GM18951 (cell line): Measurements from ENCODE around the gene PCLO.
"Not testable (repeated sequence)": the region's sequence is repeated elsewhere in the genome, so short reads cannot be mapped to it uniquely, and the experiment has no call there.

Experiments
- POLR2A ChIP-seq: IDR thresholded peaks from 4 replicates; pipeline ENCODE4 v1.6.1; 2011; ENCODE audit warnings: mild to moderate bottlenecking; ENCODE audit not compliant: insufficient read length, insufficient read depth; ENCODE audit errors: extremely low read depth
- in situ Hi-C: fragments of 300-500 bp; cut with MboI; formaldehyde crosslinking; loops from one replicate; pipeline ENCODE4 v1.12.0; 2022; ENCODE audit warnings: low sequenced_read_pairs, mixed read lengths, inconsistent platforms; ENCODE audit not compliant: unreplicated experiment

PCLO gene

GRCh38 chr7:83119026-83119382 lies 43.7 kb downstream of the PCLO start:
- in situ Hi-C loops = no loop called here
- no peak for TF ChIP-seq POLR2A

GRCh38 chr7:83118347-83119025 lies 44.2 kb downstream of the PCLO start:
- in situ Hi-C loops = no loop called here

GRCh38 chr7:83117466-83117865 lies 45.2 kb downstream of the PCLO start:
- no peak for TF ChIP-seq POLR2A
- in situ Hi-C loops = no loop called here

More at GRCh38 chr7:83118347-83119025, 44.2 kb downstream of the PCLO start:
- no peak for TF ChIP-seq POLR2A

GRCh38 chr7:83111391-83111790 lies 51.3 kb downstream of the PCLO start:
- in situ Hi-C loops = no loop called here
- no peak for TF ChIP-seq POLR2A

GRCh38 chr7:83109352-83109751 lies 53.3 kb downstream of the PCLO start:
- TF ChIP-seq POLR2A = no peak
- in situ Hi-C loops = no loop called here

- in situ Hi-C loops = no loop called here
- no peak for TF ChIP-seq POLR2A
Measured at GRCh38 chr7:83105948-83106347, 56.7 kb downstream of the PCLO start.

- TF ChIP-seq POLR2A = no peak
- in situ Hi-C loops = no loop called here
Measured at GRCh38 chr7:83105063-83105462, 57.6 kb downstream of the PCLO start.

- no peak for TF ChIP-seq POLR2A
- in situ Hi-C loops = no loop called here
Measured at GRCh38 chr7:83101530-83101929, 61.2 kb downstream of the PCLO start.

GRCh38 chr7:83096065-83096580 lies 66.6 kb downstream of the PCLO start:
- no peak for TF ChIP-seq POLR2A
- in situ Hi-C loops = no loop called here

- no peak for TF ChIP-seq POLR2A
Measured at GRCh38 chr7:83085299-83085698, 77.4 kb downstream of the PCLO start.

GRCh38 chr7:83079879-83080278 lies 82.8 kb downstream of the PCLO start:
- in situ Hi-C loops = not testable (repeated sequence)

More at GRCh38 chr7:83085299-83085698, 77.4 kb downstream of the PCLO start:
- in situ Hi-C loops = no loop called here

- in situ Hi-C loops = no loop called here
- no peak for TF ChIP-seq POLR2A
Measured at GRCh38 chr7:83077328-83077727, 85.4 kb downstream of the PCLO start.

GRCh38 chr7:83072576-83073517 lies 89.8 kb downstream of the PCLO start:
- in situ Hi-C loops = no loop called here
- TF ChIP-seq POLR2A = no peak

GRCh38 chr7:83065714-83066113 lies 97.0 kb downstream of the PCLO start:
- TF ChIP-seq POLR2A = no peak
- in situ Hi-C loops = no loop called here
